Stimulated activated CD8-positive, alpha-beta memory T cell treated with anti-CD3 and anti-CD28 coated beads, Interleukin-15, amount 100 ng/mL, for 1 hour (primary cell): ENCODE data around the gene TMEM187.
"Not testable (repeated sequence)": the region's sequence is repeated elsewhere in the genome, so short reads cannot be mapped to it uniquely, and the experiment has no call there.

Source experiments
- DNase-seq: peaks from one replicate; pipeline ENCODE4 v3.0.0-alpha.2; 2020; ENCODE audit warnings: low read depth

TMEM187 gene

GRCh38 chrX:153971450-153972367 lies 845 bp upstream of the TMEM187 start, which contains the start of gene HCFC1:
TSS of gene HCFC1 (minus strand) at chrX:153971818. CDS start at chrX:153970840, 978 bp downstream.
- peak; percentile 73 for DNase-seq

GRCh38 chrX:153973127-153974002 lies 811 bp downstream of the TMEM187 start:
- no peak for DNase-seq

GRCh38 chrX:153974003-153974725 lies 1.6 kb downstream of the TMEM187 start:
- DNase-seq: no peak

- DNase-seq: no peak
Measured at GRCh38 chrX:153974726-153975286, 2.3 kb downstream of the TMEM187 start.

GRCh38 chrX:153980394-153980793 lies 7.8 kb downstream of the TMEM187 start:
- DNase-seq: not testable (repeated sequence)

- no peak for DNase-seq
Measured at GRCh38 chrX:153981231-153981630, 8.7 kb downstream of the TMEM187 start.

GRCh38 chrX:153981771-153982533 lies 9.4 kb downstream of the TMEM187 start:
- DNase-seq: no peak

GRCh38 chrX:153983321-153983801 lies 10.8 kb downstream of the TMEM187 start:
- no peak for DNase-seq

GRCh38 chrX:153984351-153985178 lies 12.0 kb downstream of the TMEM187 start:
- DNase-seq: no peak

GRCh38 chrX:153988493-153988892 lies 15.9 kb downstream of the TMEM187 start:
- no peak for DNase-seq

- no peak for DNase-seq
Measured at GRCh38 chrX:153989973-153990655, 17.6 kb downstream of the TMEM187 start.

GRCh38 chrX:153991013-153991580 lies 18.5 kb downstream of the TMEM187 start:
- no peak for DNase-seq

- DNase-seq: no peak
Measured at GRCh38 chrX:153992180-153992579, 19.6 kb downstream of the TMEM187 start.

- DNase-seq: no peak
Measured at GRCh38 chrX:153993079-153993478, 20.5 kb downstream of the TMEM187 start.

GRCh38 chrX:153993978-153994377 lies 21.4 kb downstream of the TMEM187 start:
- DNase-seq: no peak

- DNase-seq: not testable (repeated sequence)
Measured at GRCh38 chrX:153994398-153994797, 21.8 kb downstream of the TMEM187 start.

GRCh38 chrX:153995504-153995903 lies 22.9 kb downstream of the TMEM187 start:
- DNase-seq: no peak

GRCh38 chrX:153999359-154000037 lies 26.9 kb downstream of the TMEM187 start:
- DNase-seq: no peak
